Kidney epithelial cell (primary cell): ENCODE data around the gene MRPS33. TPM values are rescaled to one million over a fixed set of nuclear protein-coding genes. Genes with fewer than 3 reads are reported as not detected.

Source experiments
- DNase-seq: peaks from one replicate; pipeline ENCODE4 v3.0.0-alpha.2; 2010; ENCODE audit warnings: low read depth
- H3K27me3 ChIP-seq: 2 replicates; pipeline ENCODE4 v1.6.0; 2011; ENCODE audit warnings: low read length; ENCODE audit not compliant: control insufficient read depth, insufficient read depth
- H3K36me3 ChIP-seq: 2 replicates; pipeline ENCODE4 v1.5.1; 2011; ENCODE audit warnings: low read length; ENCODE audit not compliant: control insufficient read depth, insufficient read depth
- H3K4me3 ChIP-seq: 2 replicates; pipeline ENCODE4 v1.5.1; 2011; ENCODE audit warnings: low read depth, mild to moderate bottlenecking, control low read depth, low read length
- CTCF ChIP-seq: IDR thresholded peaks from 2 replicates; pipeline ENCODE4 v1.5.1; 2011; ENCODE audit warnings: mild to moderate bottlenecking, moderate library complexity, low read length, control low read depth, inconsistent platforms; ENCODE audit not compliant: insufficient read depth, poor library complexity, severe bottlenecking
- total RNA-seq: library from RNA; depleted of rRNA; stranded (reverse); fragments of >200 nt; gene quantifications from 2 replicates; pipeline ENCODE4 v1.2.3, GENCODE V29; 2015

MRPS33 gene
- total RNA-seq, 1 donor from 2014 or later: 32.2 TPM

GRCh38 chr7:141003172-141004065 lies 11.3 kb downstream of the MRPS33 start:
- no peak for DNase-seq
- Histone ChIP-seq H3K4me3 (no peak overlapping the region), H3K36me3 (no peaks in the 10 kb centered on the region), H3K27me3 (no peaks in the 10 kb centered on the region)
- TF ChIP-seq CTCF: no peak

GRCh38 chr7:141001546-141001945 lies 13.2 kb downstream of the MRPS33 start:
- Histone ChIP-seq H3K27me3 (no peaks in the 10 kb centered on the region), H3K4me3 (no peak overlapping the region), H3K36me3 (no peaks in the 10 kb centered on the region)
- no peak for DNase-seq
- no peak for TF ChIP-seq CTCF

GRCh38 chr7:141001122-141001521 lies 13.6 kb downstream of the MRPS33 start:
- TF ChIP-seq CTCF: no peak
- no peak overlapping the region for H3K4me3 ChIP-seq
- no peaks in the 10 kb centered on the region for H3K27me3 ChIP-seq
- no peak for DNase-seq
- no peaks in the 10 kb centered on the region for H3K36me3 ChIP-seq

- no peak for DNase-seq
- H3K4me3 ChIP-seq: no peak overlapping the region
- no peaks in the 10 kb centered on the region for H3K27me3 ChIP-seq
- TF ChIP-seq CTCF: no peak
- H3K36me3 ChIP-seq: no peaks in the 10 kb centered on the region
Observed at GRCh38 chr7:140998715-140999114, 16.0 kb downstream of the MRPS33 start.

GRCh38 chr7:140992422-140992821 lies 22.3 kb downstream of the MRPS33 start:
- no peak overlapping the region for H3K4me3 ChIP-seq

More at GRCh38 chr7:140992422-140992821, 22.3 kb downstream of the MRPS33 start:
- H3K36me3 ChIP-seq: no peaks in the 10 kb centered on the region
- no peaks in the 10 kb centered on the region for H3K27me3 ChIP-seq
- no peak for DNase-seq
- TF ChIP-seq CTCF: no peak
